Gastrocnemius medialis (tissue), 4 donors: ENCODE data around the gene ATXN1. TPM values are rescaled to one million over a fixed set of nuclear protein-coding genes. Genes with fewer than 3 reads are reported as not detected.

Experiments
- ATAC-seq, 2 donors: fragments of 150-250 bp; one replicate each; pipeline ENCODE4 v1.9.1; 2016
- DNase-seq, 2 donors: peaks; one replicate each; pipeline ENCODE4 v3.0.0-alpha.2; 2019
- H3K27ac ChIP-seq, 4 donors: fragments of 200-600 bp; sonication (generic); 1 replicate in 1 of 4; 2 replicates in 3 of 4; pipeline ENCODE4 v1.5.1; 2016 to 2018; ENCODE audit warnings: mild to moderate bottlenecking in 2 of 4, moderate library complexity in 1 of 4
- H3K27me3 ChIP-seq, 3 donors: fragments of 200-600 bp; sonication (generic) in 2 of 3; 1 replicate in 1 of 3; 2 replicates in 2 of 3; pipeline versions ENCODE4 v1.5.1 to v1.6.0; 2016 to 2019; ENCODE audit warnings: mild to moderate bottlenecking in 1 of 3, moderate library complexity in 1 of 3
- H3K36me3 ChIP-seq, 2 donors: fragments of 200-600 bp; sonication (generic) in 1 of 2; one replicate each; pipeline ENCODE4 v1.5.1; 2017 to 2018
- H3K4me1 ChIP-seq, 2 donors: fragments of 200-600 bp; sonication (generic) in 1 of 2; one replicate each; pipeline ENCODE4 v1.5.1; 2016 to 2017; ENCODE audit warnings: mild to moderate bottlenecking in 2 of 2
- H3K4me3 ChIP-seq, 4 donors: fragments of 200-600 bp; sonication (generic) in 3 of 4; 1 replicate in 1 of 4; 2 replicates in 3 of 4; pipeline ENCODE4 v1.5.1; 2016 to 2019; ENCODE audit warnings: mild to moderate bottlenecking in 2 of 4
- H3K9me3 ChIP-seq, 3 donors: fragments of 200-600 bp; sonication (generic) in 2 of 3; 1 replicate in 1 of 3; 2 replicates in 2 of 3; pipeline ENCODE4 v1.5.1; 2016 to 2019
- POLR2A ChIP-seq, 2 donors: fragments of 450-650 bp; IDR thresholded peaks; one replicate each; pipeline ENCODE4 v1.6.1; 2017; ENCODE audit warnings: antibody characterized with exemption in 2 of 2, mild to moderate bottlenecking in 2 of 2, moderate library complexity in 2 of 2
- in situ Hi-C, 4 donors: fragments of 200-750 bp; cut with MboI; loops; one replicate each; pipeline versions ENCODE4 v1.15.0 to v1.8.0; 2017; ENCODE audit warnings: low sequenced_read_pairs in 4 of 4
- intact Hi-C: fragments of 100-400 bp; cut with DNase I; formaldehyde crosslinking; loops from one replicate; pipeline ENCODE4 v1.15.1; 2023; ENCODE audit warnings: low total_unique reads
- total RNA-seq, 4 donors: library from RNA; depleted of rRNA; stranded (reverse); fragments of >200 nt; gene quantifications; one replicate each; pipeline versions ENCODE4 v1.1.0 to v1.2.3, GENCODE V29; 2016
- TF ChIP-seq, protein P1 (sequence below), 5 experiments: fragments of 450-650 bp in 3 of 5; fragments of 200-600 bp in 2 of 5; sonication (generic) in 2 of 5; IDR thresholded peaks in 4 of 5; conservative IDR thresholded peaks in 1 of 5; 1 replicate in 4 of 5; 2 replicates in 1 of 5; pipeline ENCODE4 v1.5.1; 2016 to 2019; ENCODE audit warnings: antibody characterized with exemption in 5 of 5, mild to moderate bottlenecking in 3 of 5, moderate library complexity in 3 of 5

The ATXN1 gene
- total RNA-seq, 4 donors from 2014 or later = 21.8 to 42.9 (median 33.1) TPM

DNA sequence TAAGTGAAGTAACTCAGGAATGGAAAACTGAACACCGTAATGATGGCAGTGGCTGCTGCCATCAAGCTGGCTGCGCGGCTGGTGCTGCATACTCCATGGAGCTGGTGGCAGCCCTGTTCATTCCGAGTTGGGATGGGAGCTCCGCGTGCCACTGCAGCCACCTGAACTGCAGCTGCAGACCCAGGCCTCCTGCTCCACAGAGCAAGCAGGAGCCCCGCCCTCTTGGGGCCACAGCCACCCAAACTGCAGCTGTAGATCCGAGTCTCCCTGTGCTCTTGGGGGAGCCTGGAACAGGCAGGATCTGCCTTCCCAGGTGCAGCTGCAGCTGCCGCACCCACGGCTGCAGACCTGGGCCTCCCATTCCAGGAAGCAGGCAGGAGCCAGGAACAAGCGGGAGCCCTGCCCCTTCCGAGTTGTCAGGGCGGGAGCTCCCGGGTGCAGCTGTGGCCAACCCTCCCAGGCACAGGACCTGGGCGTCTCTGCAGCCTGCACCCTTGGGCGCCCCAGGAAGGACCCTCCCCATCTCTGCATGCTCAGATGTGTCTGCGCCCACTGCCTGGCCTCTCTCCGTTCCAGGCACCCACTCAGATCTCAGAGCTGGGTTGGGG is 402.6 kb downstream of the ATXN1 start:
- Histone ChIP-seq H3K9me3 (no peaks in the 10 kb centered on the region), H3K36me3 (no peaks in the 10 kb centered on the region), H3K27me3 (no peaks in the 10 kb centered on the region), H3K4me3 (no peak overlapping the region), H3K27ac (no peak overlapping the region), H3K4me1 (peaks cover 23 to 28% of the 10 kb centered on the region in 2 donors)
- in situ Hi-C loops = no loop called here
- intact Hi-C loops = no loop called here
- TF ChIP-seq POLR2A (IDR thresholded peaks at IDR 0.05) = no peak
- TF ChIP-seq, protein P1, sequence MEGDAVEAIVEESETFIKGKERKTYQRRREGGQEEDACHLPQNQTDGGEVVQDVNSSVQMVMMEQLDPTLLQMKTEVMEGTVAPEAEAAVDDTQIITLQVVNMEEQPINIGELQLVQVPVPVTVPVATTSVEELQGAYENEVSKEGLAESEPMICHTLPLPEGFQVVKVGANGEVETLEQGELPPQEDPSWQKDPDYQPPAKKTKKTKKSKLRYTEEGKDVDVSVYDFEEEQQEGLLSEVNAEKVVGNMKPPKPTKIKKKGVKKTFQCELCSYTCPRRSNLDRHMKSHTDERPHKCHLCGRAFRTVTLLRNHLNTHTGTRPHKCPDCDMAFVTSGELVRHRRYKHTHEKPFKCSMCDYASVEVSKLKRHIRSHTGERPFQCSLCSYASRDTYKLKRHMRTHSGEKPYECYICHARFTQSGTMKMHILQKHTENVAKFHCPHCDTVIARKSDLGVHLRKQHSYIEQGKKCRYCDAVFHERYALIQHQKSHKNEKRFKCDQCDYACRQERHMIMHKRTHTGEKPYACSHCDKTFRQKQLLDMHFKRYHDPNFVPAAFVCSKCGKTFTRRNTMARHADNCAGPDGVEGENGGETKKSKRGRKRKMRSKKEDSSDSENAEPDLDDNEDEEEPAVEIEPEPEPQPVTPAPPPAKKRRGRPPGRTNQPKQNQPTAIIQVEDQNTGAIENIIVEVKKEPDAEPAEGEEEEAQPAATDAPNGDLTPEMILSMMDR (IDR thresholded peaks at IDR 0.05 in 4 of 5, conservative IDR thresholded peaks at IDR 0.05 in 1 of 5) = no peak
- ATAC-seq (no peak), DNase-seq (no peak)

DNA sequence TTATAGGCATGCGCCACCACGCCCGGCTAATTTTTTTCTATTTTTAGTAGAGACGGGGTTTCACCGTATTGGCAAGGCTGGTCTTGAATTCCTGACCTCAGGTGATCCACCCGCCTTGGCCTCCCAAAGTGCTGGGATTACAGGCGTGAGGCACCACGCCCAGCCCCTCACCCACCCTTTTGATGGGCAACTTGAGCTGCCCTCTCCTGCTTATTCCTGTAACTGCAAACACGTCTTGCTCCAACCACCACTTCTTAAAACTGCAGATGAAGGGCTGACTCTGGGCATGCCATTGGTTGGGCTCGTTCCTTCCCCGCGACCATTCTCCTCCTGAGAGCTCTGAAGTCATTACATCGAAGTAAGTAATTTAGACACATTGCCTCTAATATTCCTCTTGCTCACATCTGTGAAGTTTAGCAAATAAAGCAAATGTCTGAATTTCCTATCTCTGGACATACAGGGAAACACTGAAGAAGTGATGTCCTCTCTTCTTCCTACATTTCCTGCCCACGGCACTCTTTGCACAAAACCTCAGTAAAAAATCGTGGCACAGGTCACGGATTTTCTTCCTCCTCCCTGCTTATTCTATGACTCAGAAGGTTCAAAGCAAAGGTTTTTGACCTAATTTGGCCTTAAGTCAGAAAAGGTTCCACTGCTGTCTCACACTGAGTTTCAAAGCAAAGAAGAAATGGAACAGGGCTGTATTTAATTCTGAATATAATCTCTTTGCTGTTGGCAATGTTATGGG is 405.4 kb downstream of the ATXN1 start:
- Histone ChIP-seq H3K4me1 (peaks cover 23 to 28% of the 10 kb centered on the region in 2 donors), H3K27me3 (no peaks in the 10 kb centered on the region), H3K36me3 (no peaks in the 10 kb centered on the region), H3K4me3 (no peak overlapping the region), H3K27ac (peak overlapping the region in 3 of 4 donors; percentile 13 to 36 (median 22)), H3K9me3 (no peaks in the 10 kb centered on the region)
- intact Hi-C loops = no loop called here
- ATAC-seq (peak; percentile 57 to 83), DNase-seq (peak; percentile 14 to 63)
- in situ Hi-C loops = no loop called here
- TF ChIP-seq POLR2A (IDR thresholded peaks at IDR 0.05) = no peak
- TF ChIP-seq, protein P1 (IDR thresholded peaks at IDR 0.05 in 4 of 5, conservative IDR thresholded peaks at IDR 0.05 in 1 of 5) = no peak

DNA sequence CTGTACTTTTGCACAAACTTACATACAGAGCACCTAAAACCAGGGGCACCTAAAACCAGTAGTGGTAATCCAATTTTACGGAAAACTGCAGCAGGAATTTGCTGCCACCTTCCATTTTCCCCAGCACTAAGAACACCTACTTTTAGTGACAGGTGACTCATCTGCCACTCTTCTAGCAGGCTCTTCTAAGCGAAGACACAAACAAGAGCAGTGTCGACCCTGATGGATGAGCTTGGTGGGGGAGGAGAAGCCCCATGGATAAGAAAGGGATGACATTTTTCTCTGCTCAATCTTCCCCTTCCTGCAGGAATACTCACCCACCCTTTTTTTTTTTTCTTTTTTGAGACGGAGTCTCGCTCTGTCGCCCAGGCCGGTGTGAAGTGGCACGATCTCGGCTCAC is 406.0 kb downstream of the ATXN1 start:
- Histone ChIP-seq H3K36me3 (no peaks in the 10 kb centered on the region), H3K4me3 (no peak overlapping the region), H3K4me1 (peaks cover 23 to 28% of the 10 kb centered on the region in 2 donors), H3K9me3 (no peaks in the 10 kb centered on the region), H3K27me3 (no peaks in the 10 kb centered on the region), H3K27ac (peak overlapping the region in 3 of 4 donors; percentile 13 to 36 (median 22))
- peak in 1 of 2 donors; percentile 47 for ATAC-seq
- TF ChIP-seq, protein P1 (IDR thresholded peaks at IDR 0.05 in 4 of 5, conservative IDR thresholded peaks at IDR 0.05 in 1 of 5) = no peak
- TF ChIP-seq POLR2A (IDR thresholded peaks at IDR 0.05) = no peak
- no peak for DNase-seq
- intact Hi-C loops (no loop called here), in situ Hi-C loops (no loop called here)

DNA sequence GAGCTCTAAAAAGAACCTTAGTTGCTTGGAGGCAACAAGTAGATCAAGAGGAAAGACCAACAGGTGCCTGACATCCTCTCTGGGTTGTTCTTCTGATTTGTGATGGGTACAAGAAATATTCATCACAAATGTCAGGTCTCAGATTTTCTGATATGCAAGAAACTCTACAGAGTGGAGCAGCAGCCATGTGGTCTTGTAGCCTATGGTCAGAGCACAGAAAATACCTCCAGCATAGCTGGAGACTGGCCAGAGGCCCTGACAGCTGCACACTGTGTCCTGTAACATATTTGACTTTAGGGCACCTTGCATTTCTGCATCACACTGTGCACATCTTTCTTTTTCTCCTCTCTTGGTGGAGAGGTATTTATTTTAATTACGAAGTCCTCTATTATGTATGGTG is 406.6 kb downstream of the ATXN1 start:
- Histone ChIP-seq H3K4me1 (peaks cover 23 to 28% of the 10 kb centered on the region in 2 donors), H3K27me3 (no peaks in the 10 kb centered on the region), H3K27ac (no peak overlapping the region), H3K9me3 (no peaks in the 10 kb centered on the region), H3K36me3 (no peaks in the 10 kb centered on the region), H3K4me3 (no peak overlapping the region)
- DNase-seq (no peak), ATAC-seq (peak in 1 of 2 donors; percentile 40)
- intact Hi-C loops = no loop called here
- in situ Hi-C loops = no loop called here
- TF ChIP-seq, protein P1 (IDR thresholded peaks at IDR 0.05 in 4 of 5, conservative IDR thresholded peaks at IDR 0.05 in 1 of 5) = no peak
- TF ChIP-seq POLR2A (IDR thresholded peaks at IDR 0.05) = no peak
